Measurements from ENCODE around the gene DDX60.
"Not testable (repeated sequence)": the region's sequence is repeated elsewhere in the genome, so short reads cannot be mapped to it uniquely, and the experiment has no call there.

DDX60 gene

DNA sequence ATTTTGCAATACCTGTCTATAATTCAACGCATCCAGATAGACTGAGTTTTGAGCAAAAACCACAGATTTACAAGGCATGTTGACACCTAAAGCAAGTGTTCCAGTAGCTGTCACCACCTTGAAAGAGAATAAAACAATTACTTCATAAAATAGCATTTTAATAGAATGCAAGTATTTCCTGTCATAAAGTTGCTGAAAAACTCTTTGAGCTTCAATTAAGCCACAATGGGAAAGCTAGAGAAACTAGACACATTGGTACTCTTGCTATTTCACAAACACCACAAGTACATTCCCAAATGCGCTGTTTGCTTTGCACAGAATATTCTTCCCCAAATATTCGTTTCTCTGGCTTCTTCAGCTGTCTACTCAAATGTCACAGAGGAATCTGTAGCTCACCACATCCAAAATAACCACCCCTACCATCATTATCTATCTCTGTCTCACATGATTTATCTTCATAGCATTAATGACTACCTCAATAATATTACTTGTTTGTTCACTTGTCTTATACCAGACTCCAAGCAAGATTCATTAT, 70.3 kb downstream of the DDX60 start:
- Histone ChIP-seq H3K4me3 (ENCODE audit: low read depth in 1 of 2, low read length in 2 of 2) (no peak overlapping the region), H3K4me1 (ENCODE audit: insufficient read depth, low read length) (no peaks in the 10 kb centered on the region), H3K9me3 (ENCODE audit: low read length) (no peaks in the 10 kb centered on the region), H3K36me3 (ENCODE audit: insufficient read depth, low read length) (peaks cover 12% of the 10 kb centered on the region), H3K27me3 (ENCODE audit: control insufficient read depth in 1 of 2, insufficient read depth in 2 of 2, low read length in 2 of 2) (no peaks in the 10 kb centered on the region), H3K9ac (ENCODE audit: low read length) (no peak overlapping the region), H3K27ac (ENCODE audit: low read depth, low read length) (no peak overlapping the region)

DNA sequence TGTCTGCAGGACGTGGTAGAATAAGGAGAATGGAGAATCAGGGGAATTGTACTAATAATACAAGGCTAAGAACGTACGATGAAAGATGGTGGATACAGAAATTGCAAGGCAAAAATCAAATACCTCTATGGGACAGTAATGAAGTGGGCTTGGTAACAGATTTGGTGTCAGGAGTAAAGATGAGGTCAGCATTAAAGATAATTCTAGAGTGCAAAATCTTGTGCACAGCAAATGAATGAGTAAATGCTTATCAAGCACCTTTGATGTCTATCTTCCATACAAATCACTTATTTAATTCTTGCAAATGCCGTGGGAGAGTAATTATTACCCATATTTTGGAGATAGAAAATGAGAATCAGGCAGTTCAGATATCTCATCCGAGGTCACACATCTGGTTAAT, 70.9 kb downstream of the DDX60 start:
- Histone ChIP-seq H3K4me3 (ENCODE audit: low read depth in 1 of 2, low read length in 2 of 2) (no peak overlapping the region), H3K36me3 (ENCODE audit: insufficient read depth, low read length) (peaks cover 9% of the 10 kb centered on the region), H3K4me1 (ENCODE audit: insufficient read depth, low read length) (no peaks in the 10 kb centered on the region), H3K9ac (ENCODE audit: low read length) (no peak overlapping the region), H3K9me3 (ENCODE audit: low read length) (no peaks in the 10 kb centered on the region), H3K27me3 (ENCODE audit: control insufficient read depth in 1 of 2, insufficient read depth in 2 of 2, low read length in 2 of 2) (no peaks in the 10 kb centered on the region), H3K27ac (ENCODE audit: low read depth, low read length) (no peak overlapping the region)

DNA sequence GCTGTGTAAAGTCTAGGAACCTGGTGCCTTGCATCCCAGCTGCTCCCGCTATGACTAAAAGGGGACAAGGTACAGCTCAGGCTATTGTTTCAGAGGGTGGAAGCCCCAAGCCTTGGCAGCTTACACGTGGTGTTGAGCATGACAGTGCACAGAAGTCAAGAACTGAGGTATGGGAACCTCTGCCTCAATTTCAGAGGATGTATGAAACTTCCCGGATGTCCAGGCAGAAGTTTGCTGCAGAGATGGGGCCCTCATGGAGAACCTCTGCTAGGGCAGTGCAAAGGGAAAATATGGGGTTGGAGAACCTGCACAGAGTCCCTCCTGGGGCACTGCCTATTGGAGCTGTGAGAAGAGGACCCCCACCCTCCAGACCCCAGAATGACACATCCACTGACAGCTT, 76.6 kb downstream of the DDX60 start:
- H3K27me3 ChIP-seq (ENCODE audit: control insufficient read depth in 1 of 2, insufficient read depth in 2 of 2, low read length in 2 of 2) = no peaks in the 10 kb centered on the region
- no peaks in the 10 kb centered on the region for H3K4me1 ChIP-seq (ENCODE audit: insufficient read depth, low read length)
- no peak overlapping the region for H3K9ac ChIP-seq (ENCODE audit: low read length)
- H3K4me3 ChIP-seq (ENCODE audit: low read depth in 1 of 2, low read length in 2 of 2) = no peak overlapping the region
- no peaks in the 10 kb centered on the region for H3K9me3 ChIP-seq (ENCODE audit: low read length)
- H3K36me3 ChIP-seq (ENCODE audit: insufficient read depth, low read length) = peaks cover 9% of the 10 kb centered on the region
- H3K27ac ChIP-seq (ENCODE audit: low read depth, low read length) = no peak overlapping the region

DNA sequence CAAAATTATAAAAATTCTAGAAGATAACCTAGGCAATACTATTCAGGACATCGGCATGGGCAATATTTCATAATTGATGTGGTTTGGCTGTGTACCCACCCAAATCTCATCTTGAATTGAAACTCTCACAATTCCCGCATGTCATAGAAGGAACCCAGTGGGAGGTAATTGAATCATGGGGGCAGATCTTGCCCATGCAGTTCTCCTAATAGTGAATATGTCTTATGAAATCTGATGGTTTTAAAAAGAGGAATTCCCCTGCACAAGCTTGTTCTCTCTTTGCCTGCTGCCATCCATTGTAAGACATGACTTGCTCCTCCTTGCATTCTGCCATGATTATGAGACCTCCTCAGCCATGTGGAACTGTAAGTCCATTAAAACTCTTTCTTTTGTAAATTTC, 77.7 kb downstream of the DDX60 start:
- H3K4me3 ChIP-seq (ENCODE audit: low read depth in 1 of 2, low read length in 2 of 2) = no peak overlapping the region
- no peaks in the 10 kb centered on the region for H3K9me3 ChIP-seq (ENCODE audit: low read length)
- no peak overlapping the region for H3K27ac ChIP-seq (ENCODE audit: low read depth, low read length)
- H3K4me1 ChIP-seq (ENCODE audit: insufficient read depth, low read length) = no peaks in the 10 kb centered on the region
- no peaks in the 10 kb centered on the region for H3K27me3 ChIP-seq (ENCODE audit: control insufficient read depth in 1 of 2, insufficient read depth in 2 of 2, low read length in 2 of 2)
- no peak overlapping the region for H3K9ac ChIP-seq (ENCODE audit: low read length)
- H3K36me3 ChIP-seq (ENCODE audit: insufficient read depth, low read length) = peaks cover 1% of the 10 kb centered on the region

DNA sequence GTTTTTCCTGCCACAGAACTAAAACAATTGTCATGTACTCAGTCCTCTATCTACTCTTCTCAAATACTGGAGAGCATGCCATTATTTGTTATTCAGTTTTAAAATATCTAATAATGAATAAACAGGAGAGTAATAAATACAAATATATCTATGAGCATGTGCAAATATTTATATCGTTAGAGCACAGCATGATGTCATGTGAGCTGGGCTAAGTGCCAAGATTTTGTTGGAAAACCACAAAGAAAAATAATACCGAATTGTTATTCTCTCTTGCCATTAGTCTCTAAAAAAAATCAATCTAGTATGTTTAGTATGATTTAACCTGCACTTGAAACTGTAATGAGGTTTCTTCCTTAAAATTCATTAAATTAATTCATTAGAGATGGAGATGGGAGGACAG, 97.3 kb downstream of the DDX60 start:
- H3K27me3 ChIP-seq (ENCODE audit: control insufficient read depth in 1 of 2, insufficient read depth in 2 of 2, low read length in 2 of 2) = no peaks in the 10 kb centered on the region
- no peak overlapping the region for H3K27ac ChIP-seq (ENCODE audit: low read depth, low read length)
- peaks cover 8% of the 10 kb centered on the region for H3K9me3 ChIP-seq (ENCODE audit: low read length)
- H3K9ac ChIP-seq (ENCODE audit: low read length) = no peak overlapping the region
- H3K36me3 ChIP-seq (ENCODE audit: insufficient read depth, low read length) = peaks cover 29% of the 10 kb centered on the region
- no peaks in the 10 kb centered on the region for H3K4me1 ChIP-seq (ENCODE audit: insufficient read depth, low read length)
- no peak overlapping the region for H3K4me3 ChIP-seq (ENCODE audit: low read depth in 1 of 2, low read length in 2 of 2)

DNA sequence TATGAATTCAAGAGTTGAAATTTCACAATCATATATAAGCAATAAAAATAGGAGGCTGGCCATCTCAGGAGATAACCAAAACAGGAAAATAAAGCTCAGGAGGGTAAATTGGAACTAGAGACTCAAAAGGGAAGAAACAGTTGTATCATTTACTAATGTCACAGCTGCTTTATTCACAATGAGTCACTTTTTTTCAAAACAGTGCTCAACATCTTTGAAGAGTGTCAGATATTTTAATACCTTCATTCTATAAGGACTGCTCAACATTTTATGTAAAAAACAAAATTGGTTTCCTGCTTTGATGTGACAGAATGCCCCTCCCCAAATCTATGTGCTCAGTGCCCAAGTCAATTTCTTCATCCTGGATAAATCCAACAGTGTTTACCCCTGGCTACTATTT, 97.7 kb downstream of the DDX60 start:
- peaks cover 8% of the 10 kb centered on the region for H3K9me3 ChIP-seq (ENCODE audit: low read length)
- H3K4me1 ChIP-seq (ENCODE audit: insufficient read depth, low read length) = no peaks in the 10 kb centered on the region

DNA sequence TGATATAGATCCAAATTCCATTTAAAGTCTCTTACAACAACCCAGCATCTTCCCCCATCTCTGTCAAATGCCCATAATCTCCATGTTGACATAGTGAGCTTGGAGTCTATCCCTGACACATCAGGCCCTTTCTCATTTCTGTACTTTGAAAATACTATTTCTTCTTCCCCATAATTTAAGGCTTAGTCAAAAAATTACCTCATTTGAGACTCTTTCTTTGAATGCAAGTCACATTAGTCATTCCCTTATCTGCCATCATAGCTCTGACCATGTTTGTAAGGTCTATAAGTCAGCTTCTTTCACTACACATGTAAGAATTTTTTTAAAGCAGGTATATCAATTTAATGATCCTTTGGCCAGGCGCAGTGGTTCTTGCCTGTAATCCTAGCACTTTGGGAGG, 99.9 kb downstream of the DDX60 start:
- Histone ChIP-seq H3K36me3 (ENCODE audit: insufficient read depth, low read length) (peaks cover 29% of the 10 kb centered on the region), H3K27me3 (ENCODE audit: control insufficient read depth in 1 of 2, insufficient read depth in 2 of 2, low read length in 2 of 2) (no peaks in the 10 kb centered on the region), H3K4me3 (ENCODE audit: low read depth in 1 of 2, low read length in 2 of 2) (no peak overlapping the region), H3K27ac (ENCODE audit: low read depth, low read length) (no peak overlapping the region), H3K9me3 (ENCODE audit: low read length) (peaks cover 8% of the 10 kb centered on the region), H3K4me1 (ENCODE audit: insufficient read depth, low read length) (no peaks in the 10 kb centered on the region), H3K9ac (ENCODE audit: low read length) (no peak overlapping the region)

More for the DNA sequence above, 97.7 kb downstream of the DDX60 start:
- Histone ChIP-seq H3K36me3 (ENCODE audit: insufficient read depth, low read length) (peaks cover 29% of the 10 kb centered on the region), H3K9ac (ENCODE audit: low read length) (no peak overlapping the region), H3K27me3 (ENCODE audit: control insufficient read depth in 1 of 2, insufficient read depth in 2 of 2, low read length in 2 of 2) (no peaks in the 10 kb centered on the region), H3K4me3 (ENCODE audit: low read depth in 1 of 2, low read length in 2 of 2) (no peak overlapping the region), H3K27ac (ENCODE audit: low read depth, low read length) (no peak overlapping the region)

DNA sequence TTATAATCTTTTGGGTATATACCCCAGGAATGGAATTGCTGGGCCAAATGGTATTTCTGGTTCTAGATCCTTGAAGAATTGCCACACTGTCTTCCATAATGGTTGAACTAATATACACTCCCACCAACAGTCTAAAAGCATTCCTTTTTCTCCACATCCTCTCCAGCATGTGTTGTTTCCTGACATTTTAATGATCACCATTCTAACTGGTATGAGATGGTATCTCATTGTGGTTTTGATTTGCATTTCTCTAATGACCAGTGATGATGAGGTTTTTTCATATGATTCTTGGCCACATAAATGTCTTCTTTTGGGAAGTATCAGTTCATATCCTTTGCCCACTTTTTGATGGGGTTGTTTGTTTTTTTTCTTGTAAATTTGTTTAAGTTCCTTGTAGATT, 105.0 kb downstream of the DDX60 start:
- H3K27ac ChIP-seq (ENCODE audit: low read depth, low read length); H3K4me1 ChIP-seq (ENCODE audit: insufficient read depth, low read length); H3K9me3 ChIP-seq (ENCODE audit: low read length); H3K27me3 ChIP-seq (ENCODE audit: control insufficient read depth in 1 of 2, insufficient read depth in 2 of 2, low read length in 2 of 2); H3K9ac ChIP-seq (ENCODE audit: low read length); H3K4me3 ChIP-seq (ENCODE audit: low read depth in 1 of 2, low read length in 2 of 2): not testable (repeated sequence)
- H3K36me3 ChIP-seq (ENCODE audit: insufficient read depth, low read length) = peaks cover 15% of the 10 kb centered on the region

DNA sequence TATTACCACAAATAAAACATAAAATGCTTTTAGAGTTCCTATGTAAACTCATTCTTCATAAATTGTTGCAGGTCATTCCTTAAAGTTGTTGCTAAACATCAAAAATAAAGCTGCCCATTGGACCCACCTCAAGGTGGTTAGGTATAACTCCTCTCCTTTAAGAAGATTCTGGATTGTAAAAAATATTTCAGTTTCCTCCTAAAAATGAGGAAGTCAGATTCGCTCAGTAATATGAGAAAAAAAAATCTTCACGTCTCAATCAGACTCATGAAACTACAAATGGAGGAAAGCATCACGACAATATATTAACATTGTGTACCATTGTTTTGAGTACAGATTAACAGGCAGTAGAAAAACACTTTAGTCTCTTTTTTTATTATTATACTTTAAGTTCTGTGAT, 105.9 kb downstream of the DDX60 start:
- Histone ChIP-seq H3K9me3 (ENCODE audit: low read length) (peaks cover 2% of the 10 kb centered on the region), H3K36me3 (ENCODE audit: insufficient read depth, low read length) (peaks cover 6% of the 10 kb centered on the region), H3K27me3 (ENCODE audit: control insufficient read depth in 1 of 2, insufficient read depth in 2 of 2, low read length in 2 of 2) (no peaks in the 10 kb centered on the region), H3K9ac (ENCODE audit: low read length) (no peak overlapping the region), H3K4me1 (ENCODE audit: insufficient read depth, low read length) (no peaks in the 10 kb centered on the region), H3K4me3 (ENCODE audit: low read depth in 1 of 2, low read length in 2 of 2) (no peak overlapping the region), H3K27ac (ENCODE audit: low read depth, low read length) (no peak overlapping the region)

DNA sequence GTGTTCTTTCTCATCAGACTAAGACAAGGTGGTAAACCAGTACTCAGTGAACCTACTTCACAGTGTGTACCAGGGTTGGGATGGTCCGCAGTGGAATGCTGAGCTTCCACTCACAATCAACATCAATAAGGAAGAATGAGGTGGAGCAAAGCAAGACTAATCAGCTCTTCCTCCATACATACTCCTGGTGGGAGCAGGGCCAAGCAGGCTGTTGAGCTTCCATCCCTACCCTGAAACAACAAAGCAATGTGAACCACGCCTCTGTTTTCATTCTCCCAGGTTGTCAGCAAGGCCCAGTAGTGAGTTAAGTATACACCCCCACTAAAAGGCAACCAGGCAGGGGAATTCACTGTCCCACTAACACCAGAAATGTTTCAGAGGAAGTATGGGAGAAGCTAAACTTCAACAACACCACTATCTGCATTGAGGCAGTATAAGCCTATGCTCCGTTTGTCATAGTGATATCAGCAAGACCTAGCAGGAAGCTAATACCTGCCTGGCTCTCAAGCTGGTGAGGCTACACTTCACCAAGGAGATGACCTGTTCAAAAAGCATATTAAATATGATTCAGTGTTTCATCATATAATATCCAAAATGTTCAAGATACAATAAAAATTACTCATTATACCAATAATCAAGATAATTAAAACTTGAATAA, 109.5 kb downstream of the DDX60 start:
- H3K4me3 ChIP-seq (ENCODE audit: low read depth in 1 of 2, low read length in 2 of 2) = no peak overlapping the region

DNA sequence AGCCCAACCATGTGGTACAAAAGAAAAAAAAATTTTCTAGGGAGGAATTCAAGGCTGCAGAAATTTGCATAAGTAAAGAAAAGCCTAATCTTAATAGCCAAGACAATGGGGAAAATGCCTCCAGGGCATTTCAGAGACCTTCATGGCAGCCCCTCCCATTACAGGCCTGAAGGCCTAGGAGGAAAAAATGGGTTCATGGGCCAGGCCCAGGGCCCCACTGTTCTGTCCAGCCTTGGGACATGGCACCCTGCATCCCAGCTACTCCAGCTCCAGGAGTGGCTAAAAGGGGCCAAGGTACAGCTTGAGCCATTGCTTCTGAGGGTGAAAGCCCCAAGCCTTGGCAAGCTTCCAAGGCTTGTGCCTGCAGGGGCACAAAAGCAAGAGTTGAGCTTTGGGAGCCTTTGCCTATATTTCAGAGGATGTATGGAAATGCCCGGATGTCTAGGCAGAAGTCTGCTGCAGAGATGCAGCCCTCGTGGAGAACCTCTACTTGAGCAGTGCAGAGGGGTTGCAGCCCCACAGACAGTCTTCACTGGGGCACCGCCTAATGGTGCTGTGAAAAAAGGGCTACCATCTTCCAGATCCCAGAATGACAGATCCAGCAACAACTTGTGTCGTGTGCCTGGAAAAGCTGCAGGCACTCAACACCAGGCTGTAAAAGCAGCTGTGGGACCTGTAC, 115.2 kb downstream of the DDX60 start:
- H3K27me3 ChIP-seq (ENCODE audit: control insufficient read depth in 1 of 2, insufficient read depth in 2 of 2, low read length in 2 of 2) = no peaks in the 10 kb centered on the region
- H3K9me3 ChIP-seq (ENCODE audit: low read length) = no peaks in the 10 kb centered on the region
- no peak overlapping the region for H3K9ac ChIP-seq (ENCODE audit: low read length)
- no peak overlapping the region for H3K4me3 ChIP-seq (ENCODE audit: low read depth in 1 of 2, low read length in 2 of 2)
- no peaks in the 10 kb centered on the region for H3K4me1 ChIP-seq (ENCODE audit: insufficient read depth, low read length)
- no peaks in the 10 kb centered on the region for H3K36me3 ChIP-seq (ENCODE audit: insufficient read depth, low read length)
- H3K27ac ChIP-seq (ENCODE audit: low read depth, low read length) = no peak overlapping the region

More for the DNA sequence above, 109.5 kb downstream of the DDX60 start:
- H3K9ac ChIP-seq (ENCODE audit: low read length) = no peak overlapping the region
- no peaks in the 10 kb centered on the region for H3K36me3 ChIP-seq (ENCODE audit: insufficient read depth, low read length)
- H3K27ac ChIP-seq (ENCODE audit: low read depth, low read length) = no peak overlapping the region
- H3K9me3 ChIP-seq (ENCODE audit: low read length) = no peaks in the 10 kb centered on the region
- no peaks in the 10 kb centered on the region for H3K4me1 ChIP-seq (ENCODE audit: insufficient read depth, low read length)
- no peaks in the 10 kb centered on the region for H3K27me3 ChIP-seq (ENCODE audit: control insufficient read depth in 1 of 2, insufficient read depth in 2 of 2, low read length in 2 of 2)

DNA sequence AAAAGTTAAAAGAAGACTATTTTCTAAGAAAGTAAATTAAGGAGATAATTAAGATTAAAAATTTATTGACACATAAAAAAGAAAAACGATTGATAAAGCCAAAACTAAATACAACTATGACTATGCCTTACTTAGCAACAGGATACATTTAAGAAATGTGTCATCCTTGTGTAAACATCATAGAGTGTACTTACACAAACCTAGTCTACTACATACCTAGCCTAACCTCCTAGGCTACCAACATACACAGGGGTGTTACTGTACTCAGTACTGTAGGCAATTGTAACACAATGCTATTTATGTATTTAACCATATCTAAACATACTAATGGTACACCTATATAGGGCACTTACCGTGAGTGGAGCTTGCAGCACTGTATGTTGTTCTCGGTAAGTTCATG, 117.9 kb downstream of the DDX60 start:
- no peaks in the 10 kb centered on the region for H3K36me3 ChIP-seq (ENCODE audit: insufficient read depth, low read length)
- no peak overlapping the region for H3K9ac ChIP-seq (ENCODE audit: low read length)
- no peaks in the 10 kb centered on the region for H3K4me1 ChIP-seq (ENCODE audit: insufficient read depth, low read length)
- H3K9me3 ChIP-seq (ENCODE audit: low read length) = no peaks in the 10 kb centered on the region
- no peak overlapping the region for H3K4me3 ChIP-seq (ENCODE audit: low read depth in 1 of 2, low read length in 2 of 2)
- H3K27me3 ChIP-seq (ENCODE audit: control insufficient read depth in 1 of 2, insufficient read depth in 2 of 2, low read length in 2 of 2) = no peaks in the 10 kb centered on the region
- H3K27ac ChIP-seq (ENCODE audit: low read depth, low read length) = no peak overlapping the region

Data from muscle layer of colon (tissue), 2 donors.